HL-60 (cell line): Measurements from ENCODE around the gene XPO5.

Experiments used
- DNase-seq, 2 experiments: peaks; one replicate each; pipeline ENCODE4 v3.0.0-alpha.2; 2010 to 2020; ENCODE audit warnings: low read depth in 1 of 2, low spot score in 1 of 2
- H3K27ac ChIP-seq: fragments of 250-450 bp; sonication (Bioruptor Pico); replicated peaks from 2 replicates; pipeline ENCODE4 v1.5.1; 2020; ENCODE audit warnings: mild to moderate bottlenecking, moderate library complexity
- H3K27me3 ChIP-seq: fragments of 250-450 bp; sonication (Bioruptor Pico); 2 replicates; pipeline ENCODE4 v1.5.1; 2021; ENCODE audit warnings: mild to moderate bottlenecking, moderate library complexity; ENCODE audit not compliant: insufficient read depth, poor library complexity, severe bottlenecking
- H3K4me3 ChIP-seq: replicated peaks from 2 replicates; pipeline ENCODE4 v1.5.1; 2011; ENCODE audit warnings: mild to moderate bottlenecking, control low read depth, low read length; ENCODE audit not compliant: insufficient read depth
- CTCF ChIP-seq: IDR thresholded peaks from one replicate; pipeline ENCODE4 v1.5.1; 2011; ENCODE audit warnings: low read length, control low read depth, inconsistent platforms; ENCODE audit not compliant: insufficient read depth
- GABPA ChIP-seq: IDR thresholded peaks from 2 replicates; pipeline ENCODE4 v1.6.1; 2012; ENCODE audit warnings: low read depth
- POLR2AphosphoS5 ChIP-seq: IDR thresholded peaks from 2 replicates; pipeline ENCODE4 v1.6.1; 2012; ENCODE audit warnings: low read depth
- REST ChIP-seq: IDR thresholded peaks from 2 replicates; pipeline ENCODE4 v1.6.1; 2012; ENCODE audit warnings: low read depth; ENCODE audit not compliant: insufficient replicate concordance
- SPI1 ChIP-seq: IDR thresholded peaks from 2 replicates; pipeline ENCODE4 v1.6.1; 2012; ENCODE audit warnings: low read depth, mild to moderate bottlenecking, borderline replicate concordance

XPO5 gene

GRCh38 chr6:43621078-43621835 is 45.4 kb upstream of the XPO5 start:
- no peak for DNase-seq
- no peak for TF ChIP-seq GABPA
- Histone ChIP-seq H3K27me3 (no peaks in the 10 kb centered on the region), H3K4me3 (no peak overlapping the region), H3K27ac (no peak overlapping the region)

GRCh38 chr6:43616725-43617472 is 41.1 kb upstream of the XPO5 start:
- Histone ChIP-seq H3K27ac (no peak overlapping the region), H3K27me3 (no peaks in the 10 kb centered on the region), H3K4me3 (no peak overlapping the region)
- TF ChIP-seq SPI1 (no peak), GABPA (no peak), REST (no peak), POLR2AphosphoS5 (no peak), CTCF (no peak)
- DNase-seq: no peak

- no peak overlapping the region for H3K27ac ChIP-seq
- H3K4me3 ChIP-seq: no peak overlapping the region
- TF ChIP-seq CTCF: no peak
- TF ChIP-seq SPI1: no peak
- no peak for TF ChIP-seq POLR2AphosphoS5
- TF ChIP-seq REST: no peak
- no peak for TF ChIP-seq GABPA
- no peaks in the 10 kb centered on the region for H3K27me3 ChIP-seq
- no peak for DNase-seq
Measured at GRCh38 chr6:43614396-43614730, 38.5 kb upstream of the XPO5 start.

- Histone ChIP-seq H3K4me3 (no peak overlapping the region), H3K27ac (no peak overlapping the region), H3K27me3 (no peaks in the 10 kb centered on the region)
- TF ChIP-seq CTCF: no peak
- TF ChIP-seq SPI1: no peak
- TF ChIP-seq REST: no peak
- no peak for TF ChIP-seq GABPA
- TF ChIP-seq POLR2AphosphoS5: no peak
- DNase-seq: no peak
Measured at GRCh38 chr6:43613721-43614395, 38.0 kb upstream of the XPO5 start.
